A673 (cell line): ENCODE results near the gene ZDHHC17. TPM values are rescaled to one million over a fixed set of nuclear protein-coding genes. Genes with fewer than 3 reads are reported as not detected.

Source experiments
- BruUV-seq: library from RNA; stranded (reverse); fragments of 400-500 nt; replicated peaks from 2 replicates; lab custom pipeline; 2021; lab: Mats Ljungman, UMichigan
- CTCF ChIA-PET: fragments of 300-600 bp; sonication (Branson Sonifier 250); formaldehyde crosslinking; loops from one replicate; lab custom pipeline; 2022; ENCODE audit warnings: antibody characterized with exemption; lab: Charles Lee
- POLR2A ChIA-PET: fragments of 300-600 bp; sonication (Branson Sonifier 250); formaldehyde crosslinking; loops from one replicate; lab custom pipeline; 2022; ENCODE audit warnings: antibody characterized with exemption; ENCODE audit not compliant: low non-redundant PET; lab: Charles Lee
- DNase-seq: peaks from one replicate; pipeline ENCODE4 v3.0.0-alpha.2; 2015; ENCODE audit warnings: low spot score
- H3K27ac ChIP-seq: fragments of 200-600 bp; sonication (generic); 2 replicates; pipeline ENCODE4 v1.5.1; 2016; ENCODE audit warnings: mixed run types, low read depth, mild to moderate bottlenecking, mixed read lengths, antibody characterized with exemption, low read length; ENCODE audit not compliant: poor library complexity, severe bottlenecking
- H3K27me3 ChIP-seq: fragments of 200-600 bp; sonication (generic); replicated peaks from 2 replicates; pipeline ENCODE4 v1.6.1; 2017; ENCODE audit warnings: mixed run types, low read depth, mild to moderate bottlenecking, mixed read lengths, antibody characterized with exemption, low read length; ENCODE audit not compliant: insufficient read depth, poor library complexity
- H3K36me3 ChIP-seq: fragments of 200-600 bp; sonication (generic); 2 replicates; pipeline ENCODE4 v1.6.1; 2016; ENCODE audit warnings: mixed run types, mild to moderate bottlenecking, mixed read lengths, antibody characterized with exemption, low read length; ENCODE audit not compliant: insufficient read depth, poor library complexity, severe bottlenecking
- H3K4me1 ChIP-seq: fragments of 200-600 bp; sonication (generic); 2 replicates; pipeline ENCODE4 v1.6.1; 2017; ENCODE audit warnings: mixed run types, mild to moderate bottlenecking, mixed read lengths, antibody characterized with exemption, low read length; ENCODE audit not compliant: insufficient read depth, poor library complexity, severe bottlenecking
- H3K4me3 ChIP-seq: fragments of 200-600 bp; sonication (generic); 2 replicates; pipeline ENCODE4 v1.5.1; 2016; ENCODE audit warnings: low read depth, mixed run types, mild to moderate bottlenecking, mixed read lengths, low read length; ENCODE audit not compliant: poor library complexity, severe bottlenecking
- H3K9me3 ChIP-seq: fragments of 200-600 bp; sonication (generic); 2 replicates; pipeline ENCODE4 v1.6.1; 2016; ENCODE audit warnings: mixed run types, low read depth, mild to moderate bottlenecking, mixed read lengths, antibody characterized with exemption, low read length; ENCODE audit not compliant: poor library complexity, severe bottlenecking
- EZH2 ChIP-seq: fragments of 200-600 bp; sonication (generic); IDR thresholded peaks from 2 replicates; pipeline ENCODE4 v1.6.1; 2017; ENCODE audit warnings: borderline replicate concordance, low read depth, mild to moderate bottlenecking, mixed read lengths, antibody characterized with exemption, low read length; ENCODE audit not compliant: poor library complexity, severe bottlenecking
- intact Hi-C: fragments of 100-400 bp; cut with micrococcal nuclease; formaldehyde crosslinking; loops from one replicate; pipeline ENCODE4 v1.10.0; 2022; ENCODE audit not compliant: unreplicated experiment
- total RNA-seq: library from RNA; stranded (reverse); gene quantifications from 2 replicates; pipeline ENCODE4 v1.2.3, GENCODE V29; 2021
- TF ChIP-seq, protein P1 (sequence below): fragments of 300-800, 200-600 bp; sonication (generic); conservative IDR thresholded peaks from 2 replicates; pipeline ENCODE4 v1.5.1; 2017; ENCODE audit warnings: low read depth, mild to moderate bottlenecking, antibody characterized with exemption, low read length, moderate library complexity, mixed read lengths

The ZDHHC17 gene
- total RNA-seq, 1 experiment from 2014 or later: 41.1 TPM

DNA sequence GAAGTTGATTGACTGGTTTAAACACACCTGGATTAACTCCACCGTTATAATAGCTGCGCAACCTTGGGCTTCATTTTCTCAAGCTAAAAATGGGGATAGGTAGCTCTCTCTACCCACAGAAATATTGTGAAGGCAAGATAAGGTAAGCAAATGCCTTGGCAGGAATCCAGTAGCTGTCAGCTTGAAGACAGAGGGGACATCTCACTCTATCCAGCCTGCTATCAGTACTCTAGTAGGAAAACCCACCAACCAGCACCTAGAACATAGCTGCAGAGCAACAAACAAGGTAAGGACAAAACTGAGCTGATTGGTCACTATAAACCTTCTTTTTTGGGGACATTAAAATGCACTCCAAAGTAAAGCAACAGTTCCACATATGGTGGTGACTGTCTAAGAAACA lies 107.2 kb downstream of the ZDHHC17 start:
- intact Hi-C loops: no loop called here
- no peaks in the 10 kb centered on the region for H3K9me3 ChIP-seq
- no peak for DNase-seq
- TF ChIP-seq, protein P1, sequence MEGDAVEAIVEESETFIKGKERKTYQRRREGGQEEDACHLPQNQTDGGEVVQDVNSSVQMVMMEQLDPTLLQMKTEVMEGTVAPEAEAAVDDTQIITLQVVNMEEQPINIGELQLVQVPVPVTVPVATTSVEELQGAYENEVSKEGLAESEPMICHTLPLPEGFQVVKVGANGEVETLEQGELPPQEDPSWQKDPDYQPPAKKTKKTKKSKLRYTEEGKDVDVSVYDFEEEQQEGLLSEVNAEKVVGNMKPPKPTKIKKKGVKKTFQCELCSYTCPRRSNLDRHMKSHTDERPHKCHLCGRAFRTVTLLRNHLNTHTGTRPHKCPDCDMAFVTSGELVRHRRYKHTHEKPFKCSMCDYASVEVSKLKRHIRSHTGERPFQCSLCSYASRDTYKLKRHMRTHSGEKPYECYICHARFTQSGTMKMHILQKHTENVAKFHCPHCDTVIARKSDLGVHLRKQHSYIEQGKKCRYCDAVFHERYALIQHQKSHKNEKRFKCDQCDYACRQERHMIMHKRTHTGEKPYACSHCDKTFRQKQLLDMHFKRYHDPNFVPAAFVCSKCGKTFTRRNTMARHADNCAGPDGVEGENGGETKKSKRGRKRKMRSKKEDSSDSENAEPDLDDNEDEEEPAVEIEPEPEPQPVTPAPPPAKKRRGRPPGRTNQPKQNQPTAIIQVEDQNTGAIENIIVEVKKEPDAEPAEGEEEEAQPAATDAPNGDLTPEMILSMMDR: no peak
- no peak for TF ChIP-seq EZH2
- no peak overlapping the region for H3K4me3 ChIP-seq
- POLR2A ChIA-PET: no interaction called here
- H3K4me1 ChIP-seq: peaks cover 7% of the 10 kb centered on the region
- CTCF ChIA-PET: no interaction called here
- no peaks in the 10 kb centered on the region for H3K27me3 ChIP-seq
- BruUV-seq: no TSS peak
- no peaks in the 10 kb centered on the region for H3K36me3 ChIP-seq
- no peak overlapping the region for H3K27ac ChIP-seq

- Histone ChIP-seq H3K9me3 (no peaks in the 10 kb centered on the region), H3K4me1 (peaks cover under 1% of the 10 kb centered on the region), H3K27me3 (no peaks in the 10 kb centered on the region), H3K27ac (no peak overlapping the region), H3K4me3 (no peak overlapping the region), H3K36me3 (no peaks in the 10 kb centered on the region)
- intact Hi-C loops: no loop called here
- ChIA-PET CTCF (no interaction called here), POLR2A (no interaction called here)
- no TSS peak for BruUV-seq
- no peak for DNase-seq
- TF ChIP-seq EZH2: no peak
- TF ChIP-seq, protein P1: no peak
Observed at GRCh38 chr12:76871742-76872141, 107.8 kb downstream of the ZDHHC17 start.

- Histone ChIP-seq H3K36me3 (no peaks in the 10 kb centered on the region), H3K27ac (no peak overlapping the region), H3K27me3 (no peaks in the 10 kb centered on the region), H3K9me3 (no peaks in the 10 kb centered on the region), H3K4me1 (peaks cover 2% of the 10 kb centered on the region), H3K4me3 (no peak overlapping the region)
- intact Hi-C loops: no loop called here
- TF ChIP-seq EZH2: no peak
- TF ChIP-seq, protein P1: no peak
- ChIA-PET CTCF (no interaction called here), POLR2A (no interaction called here)
- BruUV-seq: no TSS peak
- no peak for DNase-seq
Observed at GRCh38 chr12:76872415-76872814, 108.5 kb downstream of the ZDHHC17 start.
